Measurements from ENCODE around the gene COX4I2.
"Not testable (repeated sequence)": the region's sequence is repeated elsewhere in the genome, so short reads cannot be mapped to it uniquely, and the experiment has no call there.

Gene COX4I2

DNA sequence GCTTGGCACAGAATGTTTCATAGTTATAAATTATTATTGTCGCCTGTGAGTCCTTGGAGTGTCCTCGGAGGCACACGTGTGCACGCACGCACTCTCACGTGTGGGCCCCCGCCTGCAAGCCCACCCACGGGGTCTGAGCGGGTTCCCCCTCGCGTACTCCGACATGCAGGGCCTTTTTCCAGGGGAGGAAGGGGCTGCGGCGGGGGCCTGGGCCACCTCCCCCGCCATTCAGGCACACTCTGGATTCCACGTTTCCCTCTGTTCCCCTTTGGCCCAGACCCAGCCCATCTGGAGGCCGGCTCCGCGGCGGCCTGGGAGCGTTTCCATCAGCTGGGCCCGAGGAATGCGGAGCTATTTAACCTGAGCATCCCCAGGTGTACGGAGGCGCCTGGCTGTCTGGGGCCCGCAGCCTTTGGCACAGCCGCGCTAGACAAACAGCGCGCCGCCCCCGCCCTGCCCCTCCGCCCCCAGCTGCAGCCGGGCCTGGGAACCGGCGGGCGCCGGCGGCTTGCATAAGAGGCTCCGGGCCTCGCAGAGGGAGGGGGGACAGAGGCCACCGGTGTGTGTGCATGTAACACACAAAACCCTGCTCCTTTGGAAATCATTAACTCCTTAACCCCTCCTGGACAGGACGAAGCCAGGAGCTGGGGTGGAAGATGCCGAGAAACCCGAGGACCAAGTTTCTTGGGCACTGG is 29.3 kb upstream of the COX4I2 start:
- no peak for DNase-seq

DNA sequence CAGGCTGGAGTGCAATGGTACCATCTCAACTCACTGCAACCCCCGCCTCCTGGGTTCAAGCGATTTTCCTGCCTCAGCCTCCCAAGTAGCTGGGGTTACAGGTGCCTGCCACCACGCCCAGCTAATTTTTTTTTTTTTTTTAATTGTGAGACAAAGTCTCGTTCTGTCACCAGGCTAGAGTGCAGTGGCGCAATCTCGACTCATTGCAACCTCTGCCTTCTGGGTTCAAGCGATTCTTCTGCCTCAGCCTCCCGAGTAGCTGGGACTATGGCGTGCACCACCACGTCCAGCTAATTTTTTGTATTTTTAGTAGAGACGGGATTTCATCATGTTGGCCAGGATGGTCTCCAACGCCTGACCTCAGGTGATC is 25.5 kb upstream of the COX4I2 start:
- not testable (repeated sequence) for DNase-seq

DNA sequence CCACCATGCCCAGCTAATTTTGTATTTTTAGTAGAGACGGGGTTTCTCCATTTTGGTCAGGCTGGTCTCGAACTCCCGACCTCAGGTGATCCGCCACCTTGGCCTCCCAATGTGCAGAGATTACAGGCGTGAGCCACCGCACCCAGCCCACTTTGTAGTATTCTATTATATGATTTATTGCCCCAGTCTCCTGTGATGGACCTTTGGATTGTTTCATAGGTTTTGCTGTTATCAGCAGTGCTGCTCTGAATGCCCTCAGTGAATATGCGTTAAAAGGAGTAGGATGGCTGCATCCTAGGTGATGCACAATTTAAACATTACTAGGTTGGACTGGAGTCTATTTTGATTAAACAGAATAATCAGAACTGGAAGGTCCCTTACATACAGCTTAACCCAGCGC is 22.3 kb upstream of the COX4I2 start:
- DNase-seq = no peak

DNA sequence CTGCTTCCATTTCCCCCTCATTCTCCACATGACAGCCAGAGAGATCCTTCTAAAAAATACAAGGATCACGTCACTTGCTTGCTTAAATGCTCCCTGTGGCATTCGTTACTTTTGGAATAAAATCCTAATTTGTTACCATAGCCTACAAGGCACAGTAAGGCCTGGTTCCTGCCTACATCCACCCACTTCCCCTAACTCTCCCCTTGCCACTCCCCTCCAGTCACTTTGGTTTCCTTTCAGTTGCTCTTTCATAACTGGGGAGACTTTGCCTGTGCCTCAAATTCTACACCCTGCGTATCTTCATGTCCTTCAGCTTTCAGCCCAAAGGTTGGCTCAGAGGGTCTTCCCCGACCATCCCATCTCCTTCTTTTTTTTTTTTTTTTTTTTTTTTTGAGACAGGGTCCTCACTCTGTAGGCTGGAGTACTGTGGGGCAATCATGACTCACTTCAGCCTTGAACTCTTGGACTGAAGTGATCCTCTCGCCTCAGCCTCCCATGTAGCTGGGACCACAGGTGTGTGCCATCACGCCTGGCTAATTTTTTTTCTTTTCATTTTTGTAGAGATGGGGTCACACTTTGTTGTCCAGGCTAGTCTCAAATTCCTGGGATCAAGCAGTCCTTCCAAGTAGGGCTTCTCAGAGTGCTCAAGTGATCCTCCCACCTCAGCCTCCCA is 20.1 kb upstream of the COX4I2 start:
- DNase-seq = no peak

- no peak for DNase-seq
These were observed 17.5 kb upstream of the COX4I2 start for GRCh38 chr20:31620246-31620645.

DNA sequence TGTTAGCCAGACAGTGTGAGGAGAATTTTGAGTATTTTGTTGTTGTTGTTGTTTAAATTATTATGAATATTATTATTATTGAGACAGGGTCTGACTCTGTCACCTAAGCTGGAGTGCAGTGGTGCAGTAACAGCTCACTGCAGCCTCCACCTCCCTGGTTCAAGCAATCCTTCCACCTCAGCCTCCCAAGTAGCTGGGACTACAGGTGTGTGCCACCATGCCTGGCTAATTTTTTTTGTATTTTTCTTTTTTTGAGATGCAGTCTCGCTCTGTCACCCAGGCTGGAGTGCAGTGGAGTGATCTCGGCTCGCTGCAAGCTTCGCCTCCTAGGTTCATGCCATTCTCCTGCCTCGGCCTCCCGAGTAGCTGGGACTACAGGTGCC is 14.6 kb upstream of the COX4I2 start:
- DNase-seq = not testable (repeated sequence)

DNA sequence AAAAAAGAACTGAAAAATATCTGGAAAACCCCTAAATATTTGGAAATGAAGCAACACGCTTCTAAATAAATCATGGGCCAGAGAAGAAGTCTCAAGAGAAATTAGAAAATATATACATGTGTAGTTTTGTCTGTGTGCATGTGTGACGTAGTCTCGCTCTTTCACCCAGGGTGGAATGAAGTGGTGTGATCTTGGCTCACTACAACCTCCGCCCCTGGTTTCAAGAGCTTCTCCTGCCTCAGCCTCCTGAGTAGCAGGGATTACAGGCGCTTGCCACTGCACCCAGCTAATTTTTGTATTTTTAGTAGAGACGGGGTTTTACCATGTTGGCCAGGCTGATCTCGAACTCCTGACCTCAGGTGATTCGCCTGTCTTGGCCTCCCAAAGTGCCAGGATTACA is 11.2 kb upstream of the COX4I2 start:
- DNase-seq = not testable (repeated sequence)

GRCh38 chr20:31628057-31628456 is 9.7 kb upstream of the COX4I2 start:
- DNase-seq = not testable (repeated sequence)

GRCh38 chr20:31630187-31630790 is 7.4 kb upstream of the COX4I2 start:
- DNase-seq = no peak

- no peak for DNase-seq
These were observed 5.0 kb upstream of the COX4I2 start for GRCh38 chr20:31632548-31633338.

DNA sequence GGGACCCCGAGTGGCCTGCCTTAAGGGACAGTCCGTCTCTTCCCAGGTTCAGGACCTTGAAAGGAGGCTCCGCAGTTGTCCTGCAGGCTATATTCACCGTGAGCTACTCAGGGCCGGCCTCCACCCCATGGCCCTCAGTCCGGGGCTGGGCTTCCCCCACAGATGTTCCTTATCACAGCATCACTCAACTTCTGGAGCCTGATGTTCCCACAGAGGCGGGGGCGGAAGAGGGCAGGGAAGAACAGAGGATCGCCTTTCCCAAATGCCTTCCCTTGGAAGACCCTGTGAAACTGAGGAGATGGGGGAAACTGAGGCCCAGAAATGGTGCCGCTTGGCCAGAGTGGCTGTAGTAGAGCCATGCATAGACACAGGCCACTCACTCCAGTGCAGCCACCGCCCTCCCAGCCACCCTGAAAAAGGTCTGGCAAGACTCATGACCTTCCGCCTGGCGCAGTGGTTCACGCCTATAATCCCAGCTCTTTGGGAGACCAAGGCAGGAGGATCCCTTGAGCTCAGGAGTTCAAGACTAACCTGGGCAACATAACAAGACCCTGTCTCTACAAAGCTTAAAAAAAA is 4.3 kb upstream of the COX4I2 start:
- no peak for DNase-seq

DNA sequence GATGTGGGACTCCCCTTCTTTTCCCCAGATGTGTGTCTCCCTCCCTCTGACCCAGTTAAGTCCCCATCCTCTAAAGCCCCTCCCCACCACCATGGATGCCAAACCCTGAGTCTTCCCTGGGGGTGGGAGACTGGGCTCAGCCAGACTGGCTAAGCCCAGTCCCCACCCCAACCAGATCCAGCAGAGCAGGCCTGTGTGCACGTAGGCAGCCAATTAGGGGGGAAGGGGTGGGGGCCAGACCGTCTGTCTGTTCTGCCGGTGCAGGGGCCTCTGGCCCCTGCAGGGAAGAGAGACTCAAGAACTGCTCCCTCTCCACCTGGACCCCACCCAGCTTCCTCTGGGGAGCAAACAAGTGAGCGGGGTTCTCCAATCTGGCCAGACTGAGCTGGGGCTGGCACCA is 605 bp downstream of the COX4I2 start:
- no peak for DNase-seq

- no peak for DNase-seq
These were observed 1.1 kb downstream of the COX4I2 start for GRCh38 chr20:31638816-31639215.

- DNase-seq = no peak
These were observed 2.5 kb downstream of the COX4I2 start for GRCh38 chr20:31640259-31640658.

DNA sequence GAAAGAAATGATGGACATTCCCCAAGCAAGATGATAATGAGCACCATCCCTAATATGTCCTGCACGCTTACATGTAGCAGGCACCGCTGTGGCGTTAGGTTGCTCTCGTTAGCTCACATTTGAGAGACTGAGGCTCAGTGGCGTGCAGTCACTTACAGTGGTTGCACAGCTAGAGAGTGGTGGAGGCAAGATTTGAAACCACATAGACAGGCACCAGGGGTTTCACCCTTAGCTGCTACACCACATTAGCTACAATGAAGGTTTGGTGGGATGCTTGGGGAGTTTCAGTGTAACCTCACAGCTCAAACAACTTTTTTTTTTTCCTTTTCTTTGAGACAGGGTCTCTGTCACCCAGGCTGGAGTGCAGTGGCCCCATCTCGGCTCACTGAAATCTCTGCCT is 3.7 kb downstream of the COX4I2 start:
- no peak for DNase-seq

GRCh38 chr20:31642837-31643236 is 5.1 kb downstream of the COX4I2 start:
- no peak for DNase-seq

- DNase-seq = no peak
These were observed 5.8 kb downstream of the COX4I2 start for GRCh38 chr20:31643522-31643921.

GRCh38 chr20:31644701-31645100 is 7.0 kb downstream of the COX4I2 start:
- DNase-seq = no peak

- DNase-seq = not testable (repeated sequence)
These were observed 10.4 kb downstream of the COX4I2 start for GRCh38 chr20:31648104-31648503.

DNA sequence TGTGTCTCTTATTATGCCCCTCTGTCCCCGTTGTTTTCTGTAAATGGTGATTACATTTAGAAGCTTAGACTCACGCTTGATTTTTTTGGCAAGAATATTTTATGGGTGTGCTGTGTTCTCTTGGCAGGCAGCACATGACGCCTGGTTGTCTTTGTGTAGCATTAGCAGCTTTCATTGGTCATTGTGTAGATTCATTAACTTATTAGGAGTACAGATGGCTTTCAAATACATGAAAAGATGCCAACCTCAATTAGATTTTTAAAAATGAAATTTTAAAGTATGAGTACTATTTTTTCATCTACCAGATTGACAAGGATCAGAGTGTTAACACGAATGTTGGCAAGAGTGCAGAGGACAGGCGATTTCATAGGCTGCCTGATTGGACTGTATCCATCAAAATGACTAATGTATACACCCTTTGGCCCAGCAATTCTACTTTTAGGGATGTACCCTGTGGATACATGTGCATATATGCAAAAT is 15.2 kb downstream of the COX4I2 start:
- no peak for DNase-seq

GRCh38 chr20:31653561-31653960 is 15.8 kb downstream of the COX4I2 start:
- no peak for DNase-seq

DNA sequence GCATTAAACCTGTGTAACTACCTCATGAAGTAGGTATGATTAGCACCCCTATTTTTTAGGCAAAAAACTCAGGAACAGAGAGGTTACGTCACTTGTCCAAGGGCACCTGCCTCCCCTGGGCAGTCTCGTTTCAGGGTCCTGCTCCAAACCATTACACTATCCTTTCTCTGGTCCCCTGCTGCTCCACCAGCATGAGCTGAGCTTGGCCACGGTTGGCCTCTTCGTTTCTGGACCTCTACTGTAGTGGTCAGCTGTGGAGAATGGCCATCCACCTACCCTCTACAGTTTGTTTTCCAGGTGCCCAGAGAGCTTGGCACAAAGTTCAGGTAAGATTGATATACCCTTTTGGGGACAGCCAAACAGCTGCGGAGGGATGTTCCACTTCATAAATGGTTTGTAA is 16.8 kb downstream of the COX4I2 start:
- no peak for DNase-seq

Measured in amniotic stem cell (primary cell).